ENCODE data around the gene ABHD4. TPM values are rescaled to one million over a fixed set of nuclear protein-coding genes. Genes with fewer than 3 reads are reported as not detected.

Gene ABHD4
- total and polyA plus RNA-seq, 8 donors, result 32.4 to 51.0 (median 37.3) TPM

DNA sequence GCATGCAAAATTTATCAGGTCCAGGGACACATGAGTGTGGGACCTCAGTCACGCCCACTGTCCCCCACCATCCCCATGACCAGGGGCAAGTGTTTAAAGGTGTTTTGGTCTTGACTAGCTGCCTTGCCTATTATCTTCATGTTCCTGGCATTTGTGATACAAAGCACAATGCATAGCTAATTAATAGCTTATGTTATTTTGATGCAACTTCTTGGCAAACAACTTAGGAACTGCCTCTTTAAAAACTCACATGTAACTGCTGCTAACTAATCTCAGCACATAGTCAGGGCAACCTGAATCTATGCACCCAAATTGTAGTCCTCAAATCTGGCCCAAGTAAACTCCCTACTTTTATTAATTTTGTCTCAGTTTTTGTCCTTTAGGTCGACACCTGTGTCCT lies 53.5 kb downstream of the ABHD4 start:
- H3K27me3 ChIP-seq, result no peaks in the 10 kb centered on the region
- DNase-seq, result no peak
- H3K9me3 ChIP-seq, result no peaks in the 10 kb centered on the region
- no peak for TF ChIP-seq CTCF (IDR thresholded peaks at IDR 0.05)
- H3K36me3 ChIP-seq, result no peaks in the 10 kb centered on the region
- intact Hi-C loops (cut with DNase I), result loop anchor here in 1 of 2 donors (5.0 kb wide), 1 partner anchor 79 kb away; no protein-coding TSS in a partner anchor
- H3K4me1 ChIP-seq, result peaks cover 0 to 2% of the 10 kb centered on the region in 2 donors
- no peak overlapping the region for H3K4me3 ChIP-seq
- no peak for ATAC-seq
- no peak overlapping the region for H3K27ac ChIP-seq

- peak in 3 of 4 donors; percentile 25 to 61 (median 54) for DNase-seq
- intact Hi-C loops (cut with DNase I), result loop anchor here in 1 of 2 donors (5.0 kb wide), 1 partner anchor 81 kb away; no protein-coding TSS in a partner anchor
Measured at GRCh38 chr14:22653012-22653621, 55.0 kb downstream of the ABHD4 start.

DNA sequence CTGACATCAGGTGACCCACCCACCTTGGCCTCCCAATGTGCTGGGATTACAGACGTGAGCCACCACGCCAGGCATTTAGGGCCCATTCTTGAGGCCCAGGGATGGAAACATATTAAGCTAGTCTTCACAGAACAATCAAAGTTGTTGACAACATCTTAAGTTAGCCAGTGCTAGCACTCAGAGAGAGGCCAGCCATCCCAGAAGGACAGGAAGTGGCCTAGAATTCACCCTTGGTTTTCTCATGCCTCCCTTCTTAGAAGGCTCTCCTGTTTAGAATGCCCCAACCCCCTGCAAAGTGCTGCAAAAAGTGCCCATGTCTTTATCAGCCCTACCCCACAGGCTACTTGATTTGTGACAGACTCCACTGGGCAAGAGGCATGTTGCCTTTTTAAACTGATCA lies 58.1 kb downstream of the ABHD4 start:
- DNase-seq, result no peak
- intact Hi-C loops (cut with DNase I), result no loop called here
- no peak for ATAC-seq
- Histone ChIP-seq H3K9me3 (no peaks in the 10 kb centered on the region), H3K27ac (no peak overlapping the region), H3K27me3 (no peaks in the 10 kb centered on the region), H3K4me1 (no peaks in the 10 kb centered on the region), H3K36me3 (no peaks in the 10 kb centered on the region), H3K4me3 (no peak overlapping the region)
- no peak for TF ChIP-seq CTCF (IDR thresholded peaks at IDR 0.05)

More at GRCh38 chr14:22653012-22653621, 55.0 kb downstream of the ABHD4 start:
- Histone ChIP-seq H3K36me3 (no peaks in the 10 kb centered on the region), H3K4me1 (no peaks in the 10 kb centered on the region), H3K4me3 (no peak overlapping the region), H3K9me3 (no peaks in the 10 kb centered on the region), H3K27me3 (no peaks in the 10 kb centered on the region), H3K27ac (no peak overlapping the region)
- ATAC-seq, result peak; percentile 94
- peak; percentile 67 to 74 for TF ChIP-seq CTCF (IDR thresholded peaks at IDR 0.05)

- ATAC-seq, result no peak
- no peak for DNase-seq
Measured at GRCh38 chr14:22656945-22657731, 59.0 kb downstream of the ABHD4 start.

More at GRCh38 chr14:22656945-22657731, 59.0 kb downstream of the ABHD4 start:
- TF ChIP-seq CTCF (IDR thresholded peaks at IDR 0.05), result no peak
- no peaks in the 10 kb centered on the region for H3K36me3 ChIP-seq
- no peak overlapping the region for H3K4me3 ChIP-seq
- no peaks in the 10 kb centered on the region for H3K4me1 ChIP-seq
- H3K27me3 ChIP-seq, result no peaks in the 10 kb centered on the region
- intact Hi-C loops (cut with DNase I), result no loop called here
- H3K9me3 ChIP-seq, result no peaks in the 10 kb centered on the region
- no peak overlapping the region for H3K27ac ChIP-seq

Measured in left lung (tissue), 10 donors.